ENCODE data around the gene CA7.

GRCh38 chr16:66846831-66847230, 2.6 kb downstream of the CA7 start:
- TF ChIP-seq CTCF (IDR thresholded peaks at IDR 0.05): no peak
- TF ChIP-seq POLR2A (IDR thresholded peaks at IDR 0.05): no peak
- TF ChIP-seq POLR2AphosphoS5 (IDR thresholded peaks at IDR 0.05): no peak

Data from transverse colon (tissue), 4 donors.